Heart left ventricle (tissue), 16 donors: ENCODE data around the gene HBQ1. TPM values are rescaled to one million over a fixed set of nuclear protein-coding genes. Genes with fewer than 3 reads are reported as not detected.

Experiments used
- ATAC-seq, 4 donors: fragments of 200-7000 bp; cut with Tn5 transposase; one replicate each; pipeline ENCODE4 v1.9.1; 2020 to 2022; ENCODE audit warnings: moderate library complexity in 4 of 4, mild to moderate bottlenecking in 3 of 4, moderate number of reproducible peaks in 1 of 4
- DNase-seq, 5 donors: peaks; one replicate each; pipeline ENCODE4 v3.0.0-alpha.2; 2020
- H3K27ac ChIP-seq, 12 donors: fragments of 200-600 bp; sonication (generic) in 4 of 12; one replicate each; pipeline versions ENCODE4 v1.5.0 to v1.8.0; 2016 to 2022; ENCODE audit warnings: mild to moderate bottlenecking in 2 of 12
- H3K27me3 ChIP-seq, 9 donors: fragments of 200-600 bp; sonication (generic) in 2 of 9; one replicate each; pipeline versions ENCODE4 v1.5.1 to v1.8.0; 2016 to 2022; ENCODE audit warnings: mild to moderate bottlenecking in 3 of 9
- H3K36me3 ChIP-seq, 9 donors: fragments of 200-600 bp; sonication (generic) in 2 of 9; one replicate each; pipeline versions ENCODE4 v1.5.0 to v1.8.0; 2018 to 2022; ENCODE audit warnings: mild to moderate bottlenecking in 2 of 9
- H3K4me1 ChIP-seq, 12 donors: fragments of 200-600 bp; sonication (generic) in 4 of 12; one replicate each; pipeline versions ENCODE4 v1.5.0 to v1.8.0; 2016 to 2022; ENCODE audit warnings: mild to moderate bottlenecking in 3 of 12
- H3K4me3 ChIP-seq, 12 donors: fragments of 200-600 bp; sonication (generic) in 4 of 12; one replicate each; pipeline versions ENCODE4 v1.5.0 to v1.8.0; 2017 to 2022; ENCODE audit warnings: mild to moderate bottlenecking in 9 of 12, moderate library complexity in 4 of 12
- H3K9me3 ChIP-seq, 12 donors: fragments of 200-600 bp; sonication (generic) in 4 of 12; one replicate each; pipeline versions ENCODE4 v1.5.0 to v1.8.0; 2016 to 2022; ENCODE audit warnings: mild to moderate bottlenecking in 1 of 12
- CTCF ChIP-seq, 12 donors: fragments of 200-600 bp; sonication (generic) in 4 of 12; IDR thresholded peaks; one replicate each; pipeline versions ENCODE4 v1.5.0 to v1.8.0; 2018 to 2022; ENCODE audit warnings: antibody characterized with exemption in 12 of 12, mild to moderate bottlenecking in 5 of 12
- POLR2A ChIP-seq, 2 donors: fragments of 450-650 bp; IDR thresholded peaks; one replicate each; pipeline ENCODE4 v1.6.1; 2017; ENCODE audit warnings: antibody characterized with exemption in 2 of 2, mild to moderate bottlenecking in 2 of 2, moderate library complexity in 2 of 2
- WGBS, 4 donors: extraction: QIAGEN DNeasy Blood & Tissue Kit in 2 of 4; methylation state at CpG; one replicate each; pipeline versions ENCODE4 v1.1.5 to v1.1.7; 2013 to 2018; 5-methylcytosine and 5-hydroxymethylcytosine counted together
- intact Hi-C, 10 donors: fragments of 100-400 bp; cut with DNase I; formaldehyde crosslinking; loops; one replicate each; pipeline versions ENCODE4 v1.11.1 to v1.14.2; 2022
- polyA plus RNA-seq, 2 donors: library from polyadenylated mRNA; stranded (reverse); fragments of 200-250 nt; gene quantifications; one replicate each; pipeline ENCODE4 v1.2.3, GENCODE V29; 2013
- total RNA-seq, 9 donors: library from RNA; depleted of rRNA in 2 of 9; stranded (reverse); fragments of >200 nt in 2 of 9; fragmentation: NEBNext Ultra II Directional in 3 of 9; extraction: Animal tissue kit (Norgen Biotek cat#: 25700) in 3 of 9; gene quantifications; one replicate each; pipeline versions ENCODE4 v1.1.0 to v1.2.4, GENCODE V29; 2016 to 2023
- donor health status: ischemic (EF 13 %, LVEDD 7.1; RV severe dilation, severe dysfunction).
- donor health status: healthy with polysubstance abuse.
- donor health status: DM: no; HTN: yes; CAD: no.
- donor health status: DM: no; HTN: no; CAD: no.
- donor health status: ischemic (EF 25% LVEDD 6.9; RV normal size, moderate dysfunction).
- donor health status: ischemic (EF 25% LVEDD 5.7; RV mildly dilated, moderate dysfunction).
- donor health status: healthy.
- donor health status: DM: yes; HTN: yes; CAD: no.
- donor health status: ischemic (EF 35%, LVEDD 5.7; RV mildly dilated, moderate dysfunction).
- donor health status: nonischemic (EF 11% LVEDD 7.7; RV severe dilation, severe dysfunction).
- donor health status: DM: yes; HTN: yes; CAD: no.
- donor health status: PGD.
- donor health status: ischemic (EF 29% LVEDD 5.4; RV normal size, mild dysfunction).
- donor health status: nonischemic (EF 23%, LVEDD 6.1; RV moderate dilation, normal function).

The HBQ1 gene
- total and polyA plus RNA-seq, 11 donors: not detected

- WGBS, 4 donors: 63 to 87% (median 84%) methylated on average over 8 to 11 of the region's 11 CpGs
- no peak for DNase-seq
Observed at GRCh38 chr16:185691-186090, 5.4 kb downstream of the HBQ1 start.

GRCh38 chr16:187330-187729 is 7.1 kb downstream of the HBQ1 start:
- no peaks in the 10 kb centered on the region for H3K27me3 ChIP-seq
- no peaks in the 10 kb centered on the region for H3K9me3 ChIP-seq
- no peak for DNase-seq
- TF ChIP-seq POLR2A (IDR thresholded peaks at IDR 0.05): no peak
- H3K4me1 ChIP-seq: no peaks in the 10 kb centered on the region
- H3K27ac ChIP-seq: no peak overlapping the region
- H3K36me3 ChIP-seq: peaks cover 3 to 57% (median 51%) of the 10 kb centered on the region in 9 donors
- H3K4me3 ChIP-seq: no peak overlapping the region
- WGBS, 4 donors: 90 to 99% (median 95%) methylated on average over 8 of the region's 8 CpGs
- no peak for ATAC-seq
- intact Hi-C loops: no loop called here

More at GRCh38 chr16:185691-186090, 5.4 kb downstream of the HBQ1 start:
- intact Hi-C loops: no loop called here
- Histone ChIP-seq H3K27me3 (peaks cover 0 to 6% (median 0%) of the 10 kb centered on the region in 9 donors), H3K9me3 (no peaks in the 10 kb centered on the region), H3K36me3 (peaks cover 0 to 40% (median 35%) of the 10 kb centered on the region in 9 donors), H3K27ac (no peak overlapping the region), H3K4me1 (peaks cover 7 to 10% (median 7%) of the 10 kb centered on the region in 12 donors), H3K4me3 (no peak overlapping the region)
- no peak for ATAC-seq
- TF ChIP-seq POLR2A (IDR thresholded peaks at IDR 0.05) (no peak), CTCF (IDR thresholded peaks at IDR 0.05) (no peak)

GRCh38 chr16:188674-189073 is 8.4 kb downstream of the HBQ1 start:
- ATAC-seq (no peak), DNase-seq (no peak)
- intact Hi-C loops: no loop called here
- no peaks in the 10 kb centered on the region for H3K4me1 ChIP-seq
- no peak overlapping the region for H3K27ac ChIP-seq
- no peak for TF ChIP-seq POLR2A (IDR thresholded peaks at IDR 0.05)
- TF ChIP-seq CTCF (IDR thresholded peaks at IDR 0.05): peak in 1 of 12 donors; percentile 8
- WGBS, 4 donors: 70 to 79% (median 75%) methylated on average over 8 of the region's 8 CpGs
- H3K9me3 ChIP-seq: no peaks in the 10 kb centered on the region
- H3K27me3 ChIP-seq: no peaks in the 10 kb centered on the region
- H3K4me3 ChIP-seq: no peak overlapping the region
- H3K36me3 ChIP-seq: peaks cover 3 to 70% (median 64%) of the 10 kb centered on the region in 9 donors

- intact Hi-C loops: no loop called here
- 92 to 96% (median 94%) methylated on average over 34 of the region's 34 CpGs for WGBS, 4 donors
Observed at GRCh38 chr16:189604-190186, 9.4 kb downstream of the HBQ1 start.

More at GRCh38 chr16:189604-190186, 9.4 kb downstream of the HBQ1 start:
- Histone ChIP-seq H3K36me3 (peaks cover 3 to 80% (median 75%) of the 10 kb centered on the region in 9 donors), H3K27ac (no peak overlapping the region), H3K4me1 (no peaks in the 10 kb centered on the region), H3K27me3 (no peaks in the 10 kb centered on the region), H3K9me3 (no peaks in the 10 kb centered on the region), H3K4me3 (no peak overlapping the region)
- DNase-seq (no peak), ATAC-seq (no peak)
- TF ChIP-seq CTCF (IDR thresholded peaks at IDR 0.05) (no peak), POLR2A (IDR thresholded peaks at IDR 0.05) (no peak)
